ENCODE data around the gene CD247.

- TF ChIP-seq, protein P1, sequence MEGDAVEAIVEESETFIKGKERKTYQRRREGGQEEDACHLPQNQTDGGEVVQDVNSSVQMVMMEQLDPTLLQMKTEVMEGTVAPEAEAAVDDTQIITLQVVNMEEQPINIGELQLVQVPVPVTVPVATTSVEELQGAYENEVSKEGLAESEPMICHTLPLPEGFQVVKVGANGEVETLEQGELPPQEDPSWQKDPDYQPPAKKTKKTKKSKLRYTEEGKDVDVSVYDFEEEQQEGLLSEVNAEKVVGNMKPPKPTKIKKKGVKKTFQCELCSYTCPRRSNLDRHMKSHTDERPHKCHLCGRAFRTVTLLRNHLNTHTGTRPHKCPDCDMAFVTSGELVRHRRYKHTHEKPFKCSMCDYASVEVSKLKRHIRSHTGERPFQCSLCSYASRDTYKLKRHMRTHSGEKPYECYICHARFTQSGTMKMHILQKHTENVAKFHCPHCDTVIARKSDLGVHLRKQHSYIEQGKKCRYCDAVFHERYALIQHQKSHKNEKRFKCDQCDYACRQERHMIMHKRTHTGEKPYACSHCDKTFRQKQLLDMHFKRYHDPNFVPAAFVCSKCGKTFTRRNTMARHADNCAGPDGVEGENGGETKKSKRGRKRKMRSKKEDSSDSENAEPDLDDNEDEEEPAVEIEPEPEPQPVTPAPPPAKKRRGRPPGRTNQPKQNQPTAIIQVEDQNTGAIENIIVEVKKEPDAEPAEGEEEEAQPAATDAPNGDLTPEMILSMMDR (IDR thresholded peaks at IDR 0.05) = no peak
- no peak for TF ChIP-seq POLR2A (IDR thresholded peaks at IDR 0.05)
- TF ChIP-seq EP300 (IDR thresholded peaks at IDR 0.05) = no peak
- no peak for TF ChIP-seq POLR2AphosphoS5 (IDR thresholded peaks at IDR 0.05)
Observed at GRCh38 chr1:167429612-167430011, 88.7 kb downstream of the CD247 start.

Measured in suprapubic skin (tissue), 4 donors.